ENCODE measurements around the gene HTT. TPM values are rescaled to one million over a fixed set of nuclear protein-coding genes. Genes with fewer than 3 reads are reported as not detected.

HTT gene
- total RNA-seq, 4 donors from 2014 or later, result 31.1 to 48.6 (median 43.0) TPM

GRCh38 chr4:3196670-3197359, 122.3 kb downstream of the HTT start:
- Histone ChIP-seq H3K27me3 (no peaks in the 10 kb centered on the region), H3K9me3 (no peaks in the 10 kb centered on the region), H3K27ac (no peak overlapping the region), H3K4me3 (no peak overlapping the region), H3K4me1 (peaks cover 0 to 16% (median 3%) of the 10 kb centered on the region in 3 donors), H3K36me3 (peaks cover 0 to 78% of the 10 kb centered on the region in 2 donors)
- WGBS, 2 donors (ENCODE audit: low coverage in 1 of 2), result 86 to 90% methylated on average over 6 to 7 of the region's 7 CpGs
- no peak for TF ChIP-seq POLR2AphosphoS5 (IDR thresholded peaks at IDR 0.05)
- TF ChIP-seq CTCF (IDR thresholded peaks at IDR 0.05), result no peak
- no peak for TF ChIP-seq EP300 (IDR thresholded peaks at IDR 0.05)
- TF ChIP-seq POLR2A (IDR thresholded peaks at IDR 0.05), result no peak
- ATAC-seq, result no peak

- 95 to 97% methylated on average over 5 to 6 of the region's 9 CpGs for WGBS, 2 donors (ENCODE audit: low coverage in 1 of 2)
- H3K36me3 ChIP-seq, result peaks cover 0 to 72% of the 10 kb centered on the region in 2 donors
- ATAC-seq, result no peak
These were observed 123.1 kb downstream of the HTT start for GRCh38 chr4:3197366-3198105.

GRCh38 chr4:3198906-3199305, 124.4 kb downstream of the HTT start:
- Histone ChIP-seq H3K36me3 (peaks cover 0 to 64% of the 10 kb centered on the region in 2 donors), H3K4me1 (peaks cover 7 to 37% (median 24%) of the 10 kb centered on the region in 3 donors), H3K27me3 (no peaks in the 10 kb centered on the region), H3K9me3 (no peaks in the 10 kb centered on the region), H3K27ac (peak overlapping the region in 3 of 4 donors; percentile 53 to 61 (median 55)), H3K4me3 (no peak overlapping the region)
- TF ChIP-seq CTCF (IDR thresholded peaks at IDR 0.05) (no peak), POLR2A (IDR thresholded peaks at IDR 0.05) (no peak)
- no CpG with 5 or more reads among the region's 12 CpGs for WGBS, 2 donors (ENCODE audit: low coverage in 1 of 2)
- no peak for ATAC-seq

More at GRCh38 chr4:3197366-3198105, 123.1 kb downstream of the HTT start:
- Histone ChIP-seq H3K27me3 (no peaks in the 10 kb centered on the region), H3K9me3 (no peaks in the 10 kb centered on the region), H3K4me1 (peaks cover 0 to 23% (median 10%) of the 10 kb centered on the region in 3 donors), H3K4me3 (no peak overlapping the region), H3K27ac (no peak overlapping the region)
- TF ChIP-seq POLR2AphosphoS5 (IDR thresholded peaks at IDR 0.05) (no peak), EP300 (IDR thresholded peaks at IDR 0.05) (no peak), POLR2A (IDR thresholded peaks at IDR 0.05) (no peak), CTCF (IDR thresholded peaks at IDR 0.05) (no peak)

- 79 to 90% methylated on average over 10 to 12 of the region's 17 CpGs for WGBS, 2 donors (ENCODE audit: low coverage in 1 of 2)
- peak overlapping the region in 3 of 4 donors; percentile 69 to 78 (median 76) for H3K27ac ChIP-seq
- no peaks in the 10 kb centered on the region for H3K9me3 ChIP-seq
- TF ChIP-seq CTCF (IDR thresholded peaks at IDR 0.05), result no peak
- peak; percentile 45 for TF ChIP-seq POLR2AphosphoS5 (IDR thresholded peaks at IDR 0.05)
- no peak for TF ChIP-seq EP300 (IDR thresholded peaks at IDR 0.05)
- no peak overlapping the region for H3K4me3 ChIP-seq
- ATAC-seq, result peak; percentile 59
- peaks cover 12 to 46% (median 30%) of the 10 kb centered on the region in 3 donors for H3K4me1 ChIP-seq
- peaks cover 0 to 57% of the 10 kb centered on the region in 2 donors for H3K36me3 ChIP-seq
- no peaks in the 10 kb centered on the region for H3K27me3 ChIP-seq
These were observed 125.4 kb downstream of the HTT start for GRCh38 chr4:3199653-3200422.
